ENCODE results near the gene RAB33A.

DNA sequence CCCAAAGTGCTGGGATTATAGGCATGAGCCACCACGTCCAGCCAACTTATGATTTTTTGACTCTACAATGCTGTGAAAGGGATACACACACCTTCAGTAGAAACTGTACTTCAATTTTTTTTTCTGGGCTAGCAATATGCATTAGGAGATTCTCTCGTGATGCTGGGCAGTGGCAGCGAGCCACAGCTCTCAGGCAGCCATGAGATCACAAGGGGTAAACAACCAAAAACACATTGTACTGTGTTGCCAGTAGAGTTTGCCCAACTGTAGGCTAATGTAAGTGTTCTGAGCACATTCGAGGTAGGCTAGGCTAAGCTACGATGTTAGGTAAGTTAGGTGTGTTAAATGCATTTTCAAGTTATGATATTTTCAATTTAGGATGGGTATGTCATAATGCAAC lies 25.7 kb downstream of the RAB33A start:
- no peak for TF ChIP-seq POLR2AphosphoS5 (IDR thresholded peaks at IDR 0.05; ENCODE audit: low read depth, low read length)
- TF ChIP-seq, protein P1, sequence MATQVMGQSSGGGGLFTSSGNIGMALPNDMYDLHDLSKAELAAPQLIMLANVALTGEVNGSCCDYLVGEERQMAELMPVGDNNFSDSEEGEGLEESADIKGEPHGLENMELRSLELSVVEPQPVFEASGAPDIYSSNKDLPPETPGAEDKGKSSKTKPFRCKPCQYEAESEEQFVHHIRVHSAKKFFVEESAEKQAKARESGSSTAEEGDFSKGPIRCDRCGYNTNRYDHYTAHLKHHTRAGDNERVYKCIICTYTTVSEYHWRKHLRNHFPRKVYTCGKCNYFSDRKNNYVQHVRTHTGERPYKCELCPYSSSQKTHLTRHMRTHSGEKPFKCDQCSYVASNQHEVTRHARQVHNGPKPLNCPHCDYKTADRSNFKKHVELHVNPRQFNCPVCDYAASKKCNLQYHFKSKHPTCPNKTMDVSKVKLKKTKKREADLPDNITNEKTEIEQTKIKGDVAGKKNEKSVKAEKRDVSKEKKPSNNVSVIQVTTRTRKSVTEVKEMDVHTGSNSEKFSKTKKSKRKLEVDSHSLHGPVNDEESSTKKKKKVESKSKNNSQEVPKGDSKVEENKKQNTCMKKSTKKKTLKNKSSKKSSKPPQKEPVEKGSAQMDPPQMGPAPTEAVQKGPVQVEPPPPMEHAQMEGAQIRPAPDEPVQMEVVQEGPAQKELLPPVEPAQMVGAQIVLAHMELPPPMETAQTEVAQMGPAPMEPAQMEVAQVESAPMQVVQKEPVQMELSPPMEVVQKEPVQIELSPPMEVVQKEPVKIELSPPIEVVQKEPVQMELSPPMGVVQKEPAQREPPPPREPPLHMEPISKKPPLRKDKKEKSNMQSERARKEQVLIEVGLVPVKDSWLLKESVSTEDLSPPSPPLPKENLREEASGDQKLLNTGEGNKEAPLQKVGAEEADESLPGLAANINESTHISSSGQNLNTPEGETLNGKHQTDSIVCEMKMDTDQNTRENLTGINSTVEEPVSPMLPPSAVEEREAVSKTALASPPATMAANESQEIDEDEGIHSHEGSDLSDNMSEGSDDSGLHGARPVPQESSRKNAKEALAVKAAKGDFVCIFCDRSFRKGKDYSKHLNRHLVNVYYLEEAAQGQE (IDR thresholded peaks at IDR 0.05; ENCODE audit: insufficient read depth in 1 of 2, low read depth in 2 of 2, low read length in 2 of 2) = no peak
- no peak for TF ChIP-seq TAF1 (IDR thresholded peaks at IDR 0.05; ENCODE audit: borderline replicate concordance, insufficient read depth, low read length)
